Measurements from ENCODE around the gene ILF3. TPM values are rescaled to one million over a fixed set of nuclear protein-coding genes. Genes with fewer than 3 reads are reported as not detected.

Gene ILF3
- total RNA-seq, 1 experiment from 2014 or later, result 365 TPM

DNA sequence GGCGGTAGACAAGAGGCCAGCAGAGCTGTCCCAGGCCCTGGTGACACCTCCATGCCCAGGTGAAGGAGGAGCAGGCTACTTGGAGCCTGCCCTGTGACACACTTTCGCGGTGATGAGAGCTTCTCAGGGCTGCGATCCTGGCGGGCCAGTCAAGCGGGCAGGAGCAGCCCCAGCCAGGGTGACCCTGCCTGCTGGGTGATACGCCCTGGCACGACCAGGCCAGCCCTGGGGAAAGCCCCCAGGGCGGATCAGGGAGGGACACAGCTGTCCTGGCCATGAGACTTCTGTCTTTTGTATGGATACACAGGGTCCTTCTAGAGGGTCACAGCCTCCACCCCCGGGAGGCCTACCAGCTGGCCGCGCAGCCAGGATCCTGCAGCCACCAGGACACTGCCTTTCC lies 76.8 kb downstream of the ILF3 start:
- no peaks in the 10 kb centered on the region for H3K36me3 ChIP-seq (ENCODE audit: control insufficient read depth, insufficient read depth, low read length)
- H3K27ac ChIP-seq (ENCODE audit: low read length), result no peak overlapping the region
- TF ChIP-seq REST (IDR thresholded peaks at IDR 0.05; ENCODE audit: insufficient read depth in 1 of 2, low read depth in 2 of 2, low read length in 1 of 2) (no peak), POLR2AphosphoS5 (IDR thresholded peaks at IDR 0.05; ENCODE audit: low read depth, low read length) (no peak), TCF7L2 (IDR thresholded peaks at IDR 0.05; ENCODE audit: low read depth, low read length) (no peak), SIN3A (IDR thresholded peaks at IDR 0.05; ENCODE audit: borderline replicate concordance, insufficient read depth, low read depth, low read length) (no peak)
- TF ChIP-seq, protein P1, sequence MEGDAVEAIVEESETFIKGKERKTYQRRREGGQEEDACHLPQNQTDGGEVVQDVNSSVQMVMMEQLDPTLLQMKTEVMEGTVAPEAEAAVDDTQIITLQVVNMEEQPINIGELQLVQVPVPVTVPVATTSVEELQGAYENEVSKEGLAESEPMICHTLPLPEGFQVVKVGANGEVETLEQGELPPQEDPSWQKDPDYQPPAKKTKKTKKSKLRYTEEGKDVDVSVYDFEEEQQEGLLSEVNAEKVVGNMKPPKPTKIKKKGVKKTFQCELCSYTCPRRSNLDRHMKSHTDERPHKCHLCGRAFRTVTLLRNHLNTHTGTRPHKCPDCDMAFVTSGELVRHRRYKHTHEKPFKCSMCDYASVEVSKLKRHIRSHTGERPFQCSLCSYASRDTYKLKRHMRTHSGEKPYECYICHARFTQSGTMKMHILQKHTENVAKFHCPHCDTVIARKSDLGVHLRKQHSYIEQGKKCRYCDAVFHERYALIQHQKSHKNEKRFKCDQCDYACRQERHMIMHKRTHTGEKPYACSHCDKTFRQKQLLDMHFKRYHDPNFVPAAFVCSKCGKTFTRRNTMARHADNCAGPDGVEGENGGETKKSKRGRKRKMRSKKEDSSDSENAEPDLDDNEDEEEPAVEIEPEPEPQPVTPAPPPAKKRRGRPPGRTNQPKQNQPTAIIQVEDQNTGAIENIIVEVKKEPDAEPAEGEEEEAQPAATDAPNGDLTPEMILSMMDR (IDR thresholded peaks at IDR 0.05), result no peak
- ATAC-seq (0 out of 2 replicates have a peak, but pooled peaks have one; percentile 43), DNase-seq (ENCODE audit: low read depth, low spot score) (no peak)
- in situ Hi-C loops (cut with HindIII; ENCODE audit: low pct_unique_long_range_greater_than_20kb, low sequenced_read_pairs), result no loop called here
- no peaks in the 10 kb centered on the region for H3K4me1 ChIP-seq (ENCODE audit: control insufficient read depth, insufficient read depth, low read length)
- CTCF ChIA-PET, result interaction anchor here (0.7 kb wide), 1 partner anchor 30 kb away, joined by 6 read pairs; the partner anchor contains the start of gene QTRT1
- BruUV-seq (replicated peaks), result no TSS peak
- POLR2A ChIA-PET, result no interaction called here
- H3K9me3 ChIP-seq (ENCODE audit: control insufficient read depth, insufficient read depth, low read depth, low read length), result no peaks in the 10 kb centered on the region
- intact Hi-C loops (cut with micrococcal nuclease; ENCODE audit: unreplicated experiment), result no loop called here
- no peaks in the 10 kb centered on the region for H3K27me3 ChIP-seq (ENCODE audit: control insufficient read depth, insufficient read depth, low read length)
- no peak overlapping the region for H3K4me3 ChIP-seq (ENCODE audit: low read depth in 2 of 2, low read length in 2 of 2)

DNA sequence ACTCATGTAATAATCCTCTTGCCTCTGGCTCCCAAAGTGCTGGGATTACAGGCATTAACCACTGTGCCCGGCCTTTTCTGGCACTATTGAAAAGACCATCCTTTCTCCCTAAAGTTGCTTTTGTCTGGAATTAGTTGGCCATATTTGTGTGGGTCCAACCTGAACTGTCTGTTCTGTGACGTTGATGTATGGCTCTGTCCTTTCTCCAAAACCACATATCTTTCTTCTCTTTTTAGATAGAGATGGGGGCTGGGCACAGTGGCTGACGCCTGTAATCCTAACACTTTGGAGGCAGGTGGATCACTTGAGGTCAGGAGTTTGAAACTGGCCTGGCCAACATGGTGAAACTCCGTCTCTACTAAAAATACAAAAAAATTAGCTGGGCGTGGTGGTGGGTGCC lies 81.6 kb downstream of the ILF3 start:
- Histone ChIP-seq H3K27me3 (ENCODE audit: control insufficient read depth, insufficient read depth, low read length) (no peaks in the 10 kb centered on the region), H3K27ac (ENCODE audit: low read length) (no peak overlapping the region), H3K36me3 (ENCODE audit: control insufficient read depth, insufficient read depth, low read length) (no peaks in the 10 kb centered on the region), H3K4me3 (ENCODE audit: low read depth in 2 of 2, low read length in 2 of 2) (no peak overlapping the region), H3K9me3 (ENCODE audit: control insufficient read depth, insufficient read depth, low read depth, low read length) (no peaks in the 10 kb centered on the region), H3K4me1 (ENCODE audit: control insufficient read depth, insufficient read depth, low read length) (no peaks in the 10 kb centered on the region)
- intact Hi-C loops (cut with micrococcal nuclease; ENCODE audit: unreplicated experiment), result no loop called here
- TF ChIP-seq REST (IDR thresholded peaks at IDR 0.05; ENCODE audit: insufficient read depth in 1 of 2, low read depth in 2 of 2, low read length in 1 of 2) (no peak), TCF7L2 (IDR thresholded peaks at IDR 0.05; ENCODE audit: low read depth, low read length) (no peak), SIN3A (IDR thresholded peaks at IDR 0.05; ENCODE audit: borderline replicate concordance, insufficient read depth, low read depth, low read length) (no peak), POLR2AphosphoS5 (IDR thresholded peaks at IDR 0.05; ENCODE audit: low read depth, low read length) (no peak)
- TF ChIP-seq, protein P1 (IDR thresholded peaks at IDR 0.05), result no peak
- CTCF ChIA-PET, result interaction anchor here (0.5 kb wide), 1 partner anchor 488 kb away, joined by 3 read pairs; no protein-coding TSS in a partner anchor
- ATAC-seq, result no peak
- no peak for DNase-seq (ENCODE audit: low read depth, low spot score)
- BruUV-seq (replicated peaks), result no TSS peak
- POLR2A ChIA-PET, result no interaction called here
- in situ Hi-C loops (cut with HindIII; ENCODE audit: low pct_unique_long_range_greater_than_20kb, low sequenced_read_pairs), result no loop called here
